GM12891 (cell line): ENCODE data around the gene EXOC7.
A peak's percentile ranks its signal among the peaks of the same experiment; 100 is the strongest.

Source experiments
- DNase-seq: peaks from one replicate; pipeline ENCODE4 v3.0.0; 2011; ENCODE audit warnings: low spot score; ENCODE audit not compliant: insufficient read length
- FAIRE-seq: peaks from 2 replicates; lab custom pipeline; 2011; peaks lifted over from hg19 to GRCh38; lab: Jason Lieb, UNC
- PAX5 ChIP-seq: IDR thresholded peaks from 2 replicates; pipeline ENCODE4 v1.6.1; 2011; ENCODE audit warnings: low read length, moderate library complexity, mild to moderate bottlenecking; ENCODE audit not compliant: insufficient read depth, severe bottlenecking
- POLR2A ChIP-seq: IDR thresholded peaks from 2 replicates; pipeline ENCODE4 v1.6.1; 2011; ENCODE audit warnings: low read depth, low read length, control low read depth
- POLR2AphosphoS5 ChIP-seq: IDR thresholded peaks from 2 replicates; pipeline ENCODE4 v1.6.1; 2011; ENCODE audit warnings: low read depth, low read length, control low read depth
- POU2F2 ChIP-seq: IDR thresholded peaks from 2 replicates; pipeline ENCODE4 v1.6.1; 2011; ENCODE audit warnings: low read depth, mild to moderate bottlenecking, control low read depth, low read length, moderate library complexity
- SPI1 ChIP-seq: IDR thresholded peaks from 2 replicates; pipeline ENCODE4 v1.6.1; 2011; ENCODE audit warnings: low read depth, low read length, control low read depth
- TAF1 ChIP-seq: IDR thresholded peaks from 2 replicates; pipeline ENCODE4 v1.6.1; 2011; ENCODE audit warnings: low read depth, low read length, control low read depth

EXOC7 gene

GRCh38 chr17:76056882-76057281, 46.7 kb downstream of the EXOC7 start:
- TF ChIP-seq TAF1 (no peak), POU2F2 (no peak), POLR2A (no peak), POLR2AphosphoS5 (no peak), SPI1 (no peak), PAX5 (no peak)
- FAIRE-seq, result no peak
- DNase-seq, result no peak

- TF ChIP-seq POLR2AphosphoS5 (no peak), TAF1 (no peak), PAX5 (no peak), POLR2A (no peak), SPI1 (no peak), POU2F2 (no peak)
- DNase-seq (no peak), FAIRE-seq (no peak)
Measured at GRCh38 chr17:76054112-76054476, 49.5 kb downstream of the EXOC7 start.

DNA sequence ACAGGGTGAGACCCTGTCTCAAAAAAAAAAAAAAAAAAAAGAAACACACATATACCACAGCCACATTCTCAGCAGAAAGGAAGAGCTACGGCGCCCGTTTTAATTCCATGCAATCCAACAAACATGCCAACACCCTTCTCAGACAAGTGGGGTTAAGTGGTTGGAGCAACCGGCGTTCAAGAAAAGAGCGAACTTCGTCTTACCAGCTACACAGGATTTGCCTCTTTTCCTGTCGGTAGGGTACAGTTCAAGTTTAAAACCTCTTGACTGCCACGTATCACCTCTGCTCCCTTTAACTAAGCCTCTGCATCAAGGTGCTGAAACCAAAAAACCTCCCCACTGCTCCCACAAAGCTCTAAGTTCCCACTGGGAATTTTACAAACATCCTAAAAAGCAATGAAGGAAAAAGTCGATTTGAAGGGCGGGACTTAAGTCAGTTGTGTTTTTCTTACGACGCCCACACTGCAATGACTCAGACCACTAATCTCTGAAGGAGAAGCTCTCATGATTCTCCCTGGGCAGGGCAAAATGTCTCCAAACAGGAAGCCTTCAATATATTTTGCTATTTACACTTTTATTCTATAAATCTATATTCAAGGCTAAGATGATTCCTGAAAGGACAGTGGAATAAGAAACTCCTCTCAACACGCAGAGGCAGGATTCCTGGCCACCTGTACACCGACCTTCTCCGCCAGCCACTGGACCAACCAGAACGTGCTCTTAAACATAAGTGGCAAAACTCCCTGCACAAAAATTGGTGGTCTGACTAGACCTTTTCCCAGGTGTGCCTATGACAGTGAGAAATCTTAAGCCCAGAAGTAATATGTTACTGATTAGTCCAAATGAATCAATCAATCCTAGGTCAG, 50.1 kb downstream of the EXOC7 start:
- TF ChIP-seq POU2F2, result no peak
- TF ChIP-seq TAF1, result no peak
- TF ChIP-seq POLR2AphosphoS5, result no peak
- no peak for TF ChIP-seq PAX5
- TF ChIP-seq POLR2A, result no peak
- TF ChIP-seq SPI1, result no peak
- FAIRE-seq (no peak), DNase-seq (no peak)

DNA sequence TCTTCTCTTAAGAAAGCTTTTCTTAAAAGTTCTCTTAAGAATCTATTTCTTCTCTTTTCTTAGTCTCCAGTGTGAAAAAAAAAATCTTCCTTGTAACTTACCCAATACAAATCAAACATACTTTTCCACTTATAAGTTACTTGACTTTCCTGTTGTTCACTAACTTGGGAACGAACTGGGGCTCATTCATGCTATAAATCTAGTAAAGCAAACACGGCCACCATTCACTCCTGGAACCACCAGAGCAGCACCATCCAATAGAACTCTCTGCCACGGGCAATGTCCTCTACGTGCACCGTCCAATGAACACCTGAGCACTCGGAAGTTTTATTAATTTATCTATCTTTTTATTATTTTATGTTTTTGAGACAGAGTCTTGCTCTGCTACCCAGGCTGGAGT, 52.0 kb downstream of the EXOC7 start:
- FAIRE-seq (no peak), DNase-seq (no peak)
- TF ChIP-seq TAF1, result no peak
- TF ChIP-seq POU2F2, result no peak
- TF ChIP-seq POLR2AphosphoS5, result no peak
- no peak for TF ChIP-seq PAX5
- TF ChIP-seq POLR2A, result no peak
- no peak for TF ChIP-seq SPI1

GRCh38 chr17:76050538-76051467, 52.8 kb downstream of the EXOC7 start:
- FAIRE-seq, result no peak
- no peak for DNase-seq
- no peak for TF ChIP-seq POLR2AphosphoS5
- no peak for TF ChIP-seq SPI1
- TF ChIP-seq POU2F2, result no peak
- TF ChIP-seq POLR2A, result no peak
- no peak for TF ChIP-seq TAF1
- TF ChIP-seq PAX5, result no peak

DNA sequence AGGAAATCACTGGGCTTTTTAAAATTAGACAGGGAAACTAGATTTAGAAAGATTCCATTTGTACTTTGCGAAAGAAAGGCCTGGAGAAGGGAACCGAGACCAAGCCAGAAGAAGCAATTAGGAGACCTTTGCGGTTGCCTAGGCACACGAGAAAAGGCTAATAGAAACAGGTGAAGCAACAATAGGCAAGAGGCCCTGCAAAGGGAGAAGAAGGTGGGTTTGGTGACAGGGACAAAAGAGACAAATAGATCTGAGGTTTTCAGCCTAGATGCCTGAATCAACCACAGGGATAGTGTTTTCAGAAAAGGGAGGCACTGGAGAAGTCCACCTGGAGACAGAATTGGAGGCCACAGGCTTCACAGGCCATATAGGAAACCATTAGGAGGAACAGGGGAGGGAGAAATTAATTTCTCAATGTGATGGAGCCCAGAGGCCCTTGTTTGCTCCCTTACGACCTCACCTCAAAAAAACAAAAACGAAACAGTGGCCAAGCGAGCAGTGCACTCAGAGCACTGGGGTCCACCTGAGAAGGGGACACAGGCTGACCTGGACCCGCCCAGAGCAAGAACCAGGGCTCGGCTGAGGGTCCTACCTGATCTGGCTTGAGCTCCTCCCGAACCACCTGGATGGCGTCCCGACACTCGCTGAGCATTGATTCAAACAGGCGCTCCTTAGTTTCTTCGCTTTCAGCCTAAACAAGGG, 53.6 kb downstream of the EXOC7 start:
- DNase-seq (no peak), FAIRE-seq (no peak)
- TF ChIP-seq POLR2A, result no peak
- TF ChIP-seq PAX5, result no peak
- TF ChIP-seq POLR2AphosphoS5, result no peak
- no peak for TF ChIP-seq SPI1
- TF ChIP-seq TAF1, result no peak
- TF ChIP-seq POU2F2, result no peak

GRCh38 chr17:76049239-76049638, 54.3 kb downstream of the EXOC7 start:
- FAIRE-seq, result no peak
- TF ChIP-seq TAF1 (no peak), SPI1 (no peak), POLR2AphosphoS5 (no peak), POLR2A (no peak), POU2F2 (no peak), PAX5 (no peak)
- DNase-seq, result no peak

GRCh38 chr17:76048711-76049110, 54.9 kb downstream of the EXOC7 start:
- DNase-seq (no peak), FAIRE-seq (no peak)
- TF ChIP-seq POU2F2, result no peak
- no peak for TF ChIP-seq POLR2A
- no peak for TF ChIP-seq TAF1
- no peak for TF ChIP-seq POLR2AphosphoS5
- TF ChIP-seq SPI1, result no peak
- no peak for TF ChIP-seq PAX5

GRCh38 chr17:76048025-76048605, 55.5 kb downstream of the EXOC7 start:
- TF ChIP-seq POU2F2 (no peak), POLR2A (no peak), SPI1 (peak; percentile 85), POLR2AphosphoS5 (no peak), TAF1 (no peak), PAX5 (no peak)
- DNase-seq, result no peak
- FAIRE-seq, result peak; percentile 23
